ENCODE measurements around the gene ACVR2B.

GRCh38 chr3:38404286-38404685, 49.4 kb upstream of the ACVR2B start:
- TF ChIP-seq JUNB (IDR thresholded peaks at IDR 0.05) (no peak), TAF1 (IDR thresholded peaks at IDR 0.05; ENCODE audit: borderline replicate concordance, low read depth, low read length) (no peak), ELK1 (IDR thresholded peaks at IDR 0.05; ENCODE audit: low read depth, low read length) (no peak), POLR2A (IDR thresholded peaks at IDR 0.05; ENCODE audit: low read depth, low read length) (no peak), ZNF274 (IDR thresholded peaks at IDR 0.05; ENCODE audit: insufficient read depth, insufficient read length) (no peak), EZH2 (IDR thresholded peaks at IDR 0.05; ENCODE audit: borderline replicate concordance, control insufficient read depth, low read depth, low read length) (no peak), NRF1 (conservative IDR thresholded peaks at IDR 0.05; ENCODE audit: low read depth, low read length) (no peak)
